Brain microvascular endothelial cell (primary cell): ENCODE measurements around the gene PALM.

ENCODE experiments used
- DNase-seq: peaks from one replicate; pipeline ENCODE4 v3.0.0-alpha.2; 2020
- H3K27ac ChIP-seq: fragments of 250-450 bp; sonication (Bioruptor Pico); 2 replicates; pipeline ENCODE4 v1.5.1; 2020; ENCODE audit warnings: mild to moderate bottlenecking, moderate library complexity
- H3K27me3 ChIP-seq: fragments of 250-450 bp; sonication (Bioruptor Pico); replicated peaks from 2 replicates; pipeline ENCODE4 v1.5.1; 2020; ENCODE audit warnings: mild to moderate bottlenecking
- H3K36me3 ChIP-seq: fragments of 250-450 bp; sonication (Bioruptor Pico); replicated peaks from 2 replicates; pipeline ENCODE4 v1.5.1; 2020; ENCODE audit warnings: mild to moderate bottlenecking
- H3K4me3 ChIP-seq: 2 replicates; pipeline ENCODE4 v1.5.1; 2011; ENCODE audit warnings: low read depth, mild to moderate bottlenecking, control low read depth, low read length, moderate library complexity
- in situ Hi-C: cut with HindIII; loops from 2 replicates; pipeline ENCODE4 v1.10.0; 2017; ENCODE audit warnings: low sequenced_read_pairs, low pct_ligation_motif_present
- TF ChIP-seq, protein P1 (sequence below): IDR thresholded peaks from 2 replicates; pipeline ENCODE4 v1.5.1; 2011; ENCODE audit warnings: low read depth, mild to moderate bottlenecking, moderate library complexity, low read length, control low read depth, inconsistent platforms; ENCODE audit errors: missing control alignments

PALM gene

DNA sequence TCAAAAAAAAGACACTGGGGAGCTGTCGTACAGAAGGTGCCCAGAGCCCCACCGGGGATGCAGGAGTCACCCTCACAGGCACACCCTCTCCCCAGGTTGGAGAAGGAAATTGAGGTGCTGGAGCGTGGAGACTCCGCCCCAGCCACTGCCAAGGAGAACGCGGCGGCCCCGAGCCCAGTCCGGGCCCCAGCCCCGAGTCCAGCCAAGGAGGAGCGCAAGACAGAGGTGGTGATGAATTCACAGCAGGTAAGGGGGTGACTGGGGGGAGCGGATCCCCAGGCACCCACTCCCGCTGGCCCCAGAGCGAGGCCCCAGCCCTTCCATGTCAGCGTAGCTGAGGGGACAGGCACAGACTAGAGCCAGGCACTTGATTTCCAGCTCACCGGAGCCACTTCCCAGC, 22.3 kb downstream of the PALM start:
- H3K4me3 ChIP-seq: no peak overlapping the region
- no peaks in the 10 kb centered on the region for H3K27me3 ChIP-seq
- TF ChIP-seq, protein P1, sequence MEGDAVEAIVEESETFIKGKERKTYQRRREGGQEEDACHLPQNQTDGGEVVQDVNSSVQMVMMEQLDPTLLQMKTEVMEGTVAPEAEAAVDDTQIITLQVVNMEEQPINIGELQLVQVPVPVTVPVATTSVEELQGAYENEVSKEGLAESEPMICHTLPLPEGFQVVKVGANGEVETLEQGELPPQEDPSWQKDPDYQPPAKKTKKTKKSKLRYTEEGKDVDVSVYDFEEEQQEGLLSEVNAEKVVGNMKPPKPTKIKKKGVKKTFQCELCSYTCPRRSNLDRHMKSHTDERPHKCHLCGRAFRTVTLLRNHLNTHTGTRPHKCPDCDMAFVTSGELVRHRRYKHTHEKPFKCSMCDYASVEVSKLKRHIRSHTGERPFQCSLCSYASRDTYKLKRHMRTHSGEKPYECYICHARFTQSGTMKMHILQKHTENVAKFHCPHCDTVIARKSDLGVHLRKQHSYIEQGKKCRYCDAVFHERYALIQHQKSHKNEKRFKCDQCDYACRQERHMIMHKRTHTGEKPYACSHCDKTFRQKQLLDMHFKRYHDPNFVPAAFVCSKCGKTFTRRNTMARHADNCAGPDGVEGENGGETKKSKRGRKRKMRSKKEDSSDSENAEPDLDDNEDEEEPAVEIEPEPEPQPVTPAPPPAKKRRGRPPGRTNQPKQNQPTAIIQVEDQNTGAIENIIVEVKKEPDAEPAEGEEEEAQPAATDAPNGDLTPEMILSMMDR: no peak
- H3K27ac ChIP-seq: no peak overlapping the region
- H3K36me3 ChIP-seq: no peaks in the 10 kb centered on the region
- in situ Hi-C loops: no loop called here
- DNase-seq: no peak

DNA sequence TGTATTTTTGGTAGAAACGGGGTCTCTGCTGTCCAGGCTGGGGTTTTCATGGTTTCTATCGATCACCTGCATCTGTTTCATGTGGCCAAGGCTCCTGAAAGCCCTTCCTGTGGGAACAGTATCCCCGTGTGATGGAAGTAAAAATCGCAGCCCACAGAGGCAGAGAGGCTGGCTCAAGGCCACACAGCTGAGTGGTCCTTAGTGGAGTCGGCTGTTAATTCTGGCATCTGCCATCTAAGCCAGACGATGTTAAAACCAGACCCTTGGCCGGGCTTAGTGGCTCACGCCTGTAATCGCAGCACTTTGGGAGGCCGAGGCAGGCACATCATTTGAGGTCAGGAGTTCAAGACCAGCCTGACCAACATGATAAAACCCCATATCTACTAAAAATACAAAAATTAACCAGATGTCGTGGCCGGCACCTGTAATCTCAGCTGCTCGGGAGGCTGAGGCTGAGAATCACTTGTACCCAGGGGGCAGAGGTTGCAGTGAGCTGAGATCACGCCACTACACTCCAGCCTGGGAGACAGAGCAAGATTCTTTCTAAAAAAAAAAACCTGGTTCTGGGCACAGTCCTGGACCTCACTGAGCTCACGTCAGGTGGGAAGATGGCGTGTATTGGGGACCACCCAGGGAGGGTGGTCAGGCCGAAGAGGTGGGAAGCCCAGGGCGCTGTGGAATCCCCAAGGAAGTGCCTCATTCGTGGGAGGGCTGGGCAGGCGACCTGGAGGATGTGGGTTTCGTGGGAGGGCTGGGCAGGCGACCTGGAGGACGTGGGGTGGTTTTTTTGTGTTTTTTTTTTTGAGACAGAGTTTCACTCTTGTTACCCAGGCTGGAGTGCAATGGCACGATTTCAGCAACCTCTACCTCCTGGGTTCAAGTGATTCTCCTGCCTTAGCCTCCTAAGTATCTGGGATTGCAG, 23.7 kb downstream of the PALM start:
- no peaks in the 10 kb centered on the region for H3K36me3 ChIP-seq
- H3K4me3 ChIP-seq: no peak overlapping the region
- in situ Hi-C loops: no loop called here
- H3K27me3 ChIP-seq: no peaks in the 10 kb centered on the region
- no peak for DNase-seq
- TF ChIP-seq, protein P1: peak; percentile 3
- no peak overlapping the region for H3K27ac ChIP-seq

DNA sequence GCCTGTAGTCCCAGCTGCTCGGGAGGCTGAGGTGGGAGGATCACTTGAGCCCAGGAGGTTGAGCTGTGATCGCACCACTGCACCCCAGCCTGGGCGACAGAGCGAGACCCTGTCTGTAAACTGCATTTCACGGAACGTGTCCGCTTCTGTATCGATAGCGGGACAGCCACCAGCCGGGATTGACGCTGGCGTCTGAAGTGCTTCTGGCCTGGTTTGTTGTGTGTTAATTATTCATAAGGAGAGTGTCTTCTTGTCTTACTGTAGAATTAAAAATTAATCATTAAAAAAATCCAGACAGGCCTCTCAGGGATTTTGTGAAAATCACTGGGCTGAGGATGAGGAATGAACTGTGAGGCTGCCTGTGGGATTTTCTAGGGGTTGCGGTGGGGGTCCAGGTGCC, 26.0 kb downstream of the PALM start:
- no peak for DNase-seq
- H3K4me3 ChIP-seq: no peak overlapping the region
- in situ Hi-C loops: no loop called here
- H3K27ac ChIP-seq: no peak overlapping the region
- no peaks in the 10 kb centered on the region for H3K27me3 ChIP-seq
- no peaks in the 10 kb centered on the region for H3K36me3 ChIP-seq
- TF ChIP-seq, protein P1: no peak

DNA sequence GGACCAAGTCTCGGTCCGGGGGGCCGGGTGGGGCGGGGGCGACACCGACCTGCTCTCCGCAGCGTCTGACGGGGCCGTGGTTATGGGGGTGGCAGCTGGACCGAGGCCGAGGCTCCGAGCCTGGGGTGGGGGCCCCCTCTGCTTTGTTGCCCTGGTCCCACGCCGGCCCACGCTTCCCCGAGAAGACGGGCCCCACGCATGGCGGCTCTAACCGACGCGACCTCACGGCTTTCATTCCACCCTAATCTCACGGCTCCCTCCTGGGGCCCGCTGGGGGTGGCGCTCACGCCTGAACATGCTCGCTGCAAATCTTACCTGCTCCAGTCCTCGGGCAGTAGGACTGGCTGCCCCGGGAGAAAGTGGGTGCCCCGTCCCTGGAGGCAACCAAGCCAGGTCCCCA, 27.4 kb downstream of the PALM start:
- Histone ChIP-seq H3K4me3 (no peak overlapping the region), H3K27me3 (no peaks in the 10 kb centered on the region), H3K36me3 (no peaks in the 10 kb centered on the region), H3K27ac (no peak overlapping the region)
- no peak for DNase-seq
- in situ Hi-C loops: no loop called here
- TF ChIP-seq, protein P1: no peak

DNA sequence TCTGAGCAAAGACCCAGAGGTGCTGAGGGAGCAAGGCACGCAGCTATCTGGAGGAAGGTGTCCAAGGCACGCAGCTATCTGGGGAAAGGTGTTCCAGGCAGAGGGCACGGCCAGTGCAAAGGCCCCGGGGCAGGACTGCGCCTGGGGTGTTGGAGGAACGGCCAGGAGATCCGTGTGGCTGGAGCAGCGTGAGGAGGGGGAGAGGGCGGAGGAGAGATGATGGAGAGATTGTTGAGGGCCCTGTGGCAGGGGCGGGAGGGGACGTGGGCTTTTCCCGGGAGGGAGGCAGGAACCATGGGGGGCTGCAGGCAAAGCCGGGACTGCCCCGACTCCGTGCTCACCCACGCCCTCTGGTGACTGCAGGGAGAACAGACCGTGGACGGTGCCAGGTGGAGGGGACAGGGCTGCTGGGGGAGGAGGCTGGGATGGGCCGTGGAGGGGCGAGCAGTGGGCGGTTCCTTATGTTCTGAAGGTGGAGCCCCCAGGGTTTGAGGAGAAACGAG, 28.9 kb downstream of the PALM start:
- no peak overlapping the region for H3K4me3 ChIP-seq
- no peak for DNase-seq
- in situ Hi-C loops: no loop called here
- H3K36me3 ChIP-seq: no peaks in the 10 kb centered on the region
- H3K27ac ChIP-seq: no peak overlapping the region
- TF ChIP-seq, protein P1: peak; percentile 79
- no peaks in the 10 kb centered on the region for H3K27me3 ChIP-seq
